CD4-positive, alpha-beta T cell (primary cell): ENCODE results near the gene SMIM1. TPM values are rescaled to one million over a fixed set of nuclear protein-coding genes. Genes with fewer than 3 reads are reported as not detected.
"Not testable (repeated sequence)": the region's sequence is repeated elsewhere in the genome, so short reads cannot be mapped to it uniquely, and the experiment has no call there.

Experiments used
- ATAC-seq: fragments of 200-7000 bp; cut with Tn5 transposase; one replicate; pipeline ENCODE4 v1.10.0; 2022; ENCODE audit warnings: mild to moderate bottlenecking; ENCODE audit not compliant: poor library complexity
- CTCF ChIA-PET: fragments of 350-600 bp; sonication (Branson Sonifier 250); formaldehyde crosslinking; loops from one replicate; lab custom pipeline; 2021; ENCODE audit warnings: antibody characterized with exemption, inconsistent platforms; lab: Charles Lee
- POLR2A ChIA-PET: fragments of 350-600 bp; sonication (Branson Sonifier 250); formaldehyde crosslinking; loops from one replicate; lab custom pipeline; 2021; ENCODE audit warnings: antibody characterized with exemption, inconsistent platforms; lab: Charles Lee
- DNase-seq, 14 experiments: peaks; one replicate each; pipeline ENCODE4 v3.0.0-alpha.2; 2013 to 2020; ENCODE audit warnings: mixed read lengths in 2 of 14
- H3K27ac ChIP-seq, 2 donors: one replicate each; pipeline versions ENCODE4 v1.5.1 to v1.7.0; 2013; ENCODE audit warnings: low read length in 2 of 2, low read depth in 1 of 2, mild to moderate bottlenecking in 1 of 2
- H3K27me3 ChIP-seq, 2 experiments: 1 replicate in 1 of 2; 2 replicates in 1 of 2; pipeline versions ENCODE4 v1.6.1 to v1.7.0; 2013; ENCODE audit warnings: low read length in 2 of 2, control low read depth in 1 of 2, mild to moderate bottlenecking in 1 of 2, moderate library complexity in 1 of 2; ENCODE audit not compliant: insufficient read depth in 2 of 2, control insufficient read depth in 1 of 2
- H3K36me3 ChIP-seq: one replicate; pipeline ENCODE4 v1.6.1; 2013; ENCODE audit warnings: low read length, control low read depth; ENCODE audit not compliant: insufficient read depth
- H3K4me1 ChIP-seq: one replicate; pipeline ENCODE4 v1.6.1; 2013; ENCODE audit warnings: low read length, control low read depth; ENCODE audit not compliant: insufficient read depth
- H3K4me3 ChIP-seq: one replicate; pipeline ENCODE4 v1.5.1; 2013; ENCODE audit warnings: mild to moderate bottlenecking, low read length, moderate library complexity
- H3K9me3 ChIP-seq, 2 experiments: 1 replicate in 1 of 2; 2 replicates in 1 of 2; pipeline versions ENCODE4 v1.6.1 to v1.7.0; 2013; ENCODE audit warnings: low read length in 2 of 2, mild to moderate bottlenecking in 2 of 2, control low read depth in 1 of 2, moderate library complexity in 1 of 2; ENCODE audit not compliant: control insufficient read depth in 1 of 2, insufficient read depth in 1 of 2
- H3K27ac Mint-ChIP-seq: one replicate; pipeline ENCODE4 v1.8.0; 2020; ENCODE audit warnings: mixed read lengths
- H3K27me3 Mint-ChIP-seq: one replicate; pipeline ENCODE4 v1.8.0; 2021; ENCODE audit warnings: mixed read lengths
- H3K36me3 Mint-ChIP-seq: one replicate; pipeline ENCODE4 v1.8.0; 2021; ENCODE audit warnings: low read depth, mixed read lengths
- H3K4me1 Mint-ChIP-seq: one replicate; pipeline ENCODE4 v1.8.0; 2021; ENCODE audit warnings: low read depth, mixed read lengths
- H3K4me3 Mint-ChIP-seq: one replicate; pipeline ENCODE4 v1.8.0; 2020; ENCODE audit warnings: mild to moderate bottlenecking, mixed read lengths
- H3K9me3 Mint-ChIP-seq: one replicate; pipeline ENCODE4 v1.8.0; 2020; ENCODE audit warnings: mixed read lengths
- CTCF ChIP-seq: fragments of 200-600 bp; IDR thresholded peaks from one replicate; pipeline ENCODE4 v1.8.0; 2022; ENCODE audit warnings: antibody characterized with exemption, mild to moderate bottlenecking
- intact Hi-C, 2 experiments: fragments of 100-400 bp; cut with DNase I in 1 of 2; cut with micrococcal nuclease in 1 of 2; formaldehyde crosslinking; loops; one replicate each; pipeline versions ENCODE4 v1.15.1 to v1.9.0; 2023 to 2025; cut with DNase I, micrococcal nuclease
- total RNA-seq, 174 experiments: library from RNA in 2 of 174; stranded (reverse) in 2 of 174; gene quantifications; one replicate each; pipeline ENCODE4 v1.2.3 and lab custom pipeline; 2021 to 2026

SMIM1 gene
- total RNA-seq, 2 experiments from 2014 or later, result 1.8 to 2.6 TPM

DNA sequence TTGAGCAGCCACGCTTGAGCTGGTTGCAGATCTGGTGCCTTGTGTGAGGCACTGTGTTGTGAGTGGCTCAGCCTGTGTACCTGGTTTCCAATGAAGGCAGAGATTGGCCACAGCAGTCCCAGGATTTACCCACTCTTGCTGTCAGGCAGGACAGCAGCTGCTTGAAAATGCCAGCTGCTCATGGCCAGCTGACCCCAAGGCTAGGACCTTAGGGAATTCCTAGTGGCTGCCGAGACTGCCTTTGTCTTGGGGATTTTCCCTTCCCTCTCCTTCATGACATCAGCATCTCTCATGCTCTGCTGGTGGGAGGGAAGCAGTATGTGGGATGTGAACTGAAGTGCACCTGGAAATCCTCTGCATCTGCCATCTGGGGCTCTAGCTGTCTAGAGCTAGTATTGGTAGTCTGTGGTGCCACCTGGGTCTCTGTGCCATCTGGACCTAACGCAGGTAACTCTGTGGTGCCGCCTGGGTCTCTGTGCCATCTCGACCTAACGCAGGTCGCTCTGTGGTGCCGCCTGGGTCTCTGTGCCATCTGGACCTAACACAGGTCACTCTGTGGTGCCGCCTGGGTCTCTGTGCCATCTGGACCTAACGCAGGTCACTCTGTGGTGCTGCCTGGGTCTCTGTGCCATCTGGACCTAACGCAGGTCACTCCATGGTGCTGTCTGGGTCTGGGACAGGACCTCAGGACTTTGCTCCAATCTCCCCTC is 27.6 kb downstream of the SMIM1 start:
- peaks cover 24% of the 10 kb centered on the region for H3K4me1 Mint-ChIP-seq
- Histone ChIP-seq H3K27me3 (peaks cover 4 to 15% of the 10 kb centered on the region in 2 experiments), H3K9me3 (no peaks in the 10 kb centered on the region), H3K4me3 (no peak overlapping the region), H3K27ac (no peak overlapping the region), H3K4me1 (peaks cover 19% of the 10 kb centered on the region), H3K36me3 (no peaks in the 10 kb centered on the region)
- no peak for ATAC-seq
- peak overlapping the region; percentile 51 for H3K4me3 Mint-ChIP-seq
- peaks cover 54% of the 10 kb centered on the region for H3K27me3 Mint-ChIP-seq
- peaks cover 6% of the 10 kb centered on the region for H3K36me3 Mint-ChIP-seq
- CTCF ChIA-PET, result interaction anchor here (1.8 kb wide), 1 partner anchor 24 kb away, joined by 3 read pairs; no protein-coding TSS in a partner anchor
- TF ChIP-seq CTCF, result no peak
- intact Hi-C loops, result loop anchor here in 1 of 2 experiments (5.0 kb wide), 1 partner anchor 348 kb away; the partner anchor contains the start of gene ARHGEF16
- POLR2A ChIA-PET, result no interaction called here
- no peaks in the 10 kb centered on the region for H3K9me3 Mint-ChIP-seq
- H3K27ac Mint-ChIP-seq, result no peak overlapping the region
- no peak for DNase-seq

DNA sequence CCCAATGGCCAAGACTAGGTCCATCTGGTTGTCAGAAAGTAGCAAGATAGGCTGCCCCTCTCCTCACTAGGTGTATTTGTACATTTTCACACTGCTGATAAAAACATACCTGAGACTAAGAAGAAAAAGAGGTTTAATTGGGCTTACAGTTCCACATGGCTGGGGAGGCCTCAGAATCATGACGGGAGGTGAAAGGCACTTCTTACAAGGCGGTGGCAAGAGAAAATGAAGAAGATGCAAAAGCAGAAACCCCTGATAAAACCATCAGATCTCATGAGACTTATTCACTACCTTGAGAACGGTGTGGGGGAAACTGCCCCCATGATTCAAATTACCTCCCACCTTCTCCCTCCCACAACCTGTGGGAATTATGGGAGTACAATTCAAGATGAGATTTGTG is 28.2 kb downstream of the SMIM1 start:
- Histone ChIP-seq H3K4me1 (peaks cover 13% of the 10 kb centered on the region), H3K27me3 (peaks cover 4 to 15% of the 10 kb centered on the region in 2 experiments)
- H3K36me3 ChIP-seq, H3K27ac Mint-ChIP-seq, H3K27ac ChIP-seq, H3K4me3 ChIP-seq, H3K4me3 Mint-ChIP-seq, ATAC-seq, DNase-seq, H3K9me3 Mint-ChIP-seq, H3K9me3 ChIP-seq, POLR2A ChIA-PET, H3K36me3 Mint-ChIP-seq: not testable (repeated sequence)
- intact Hi-C loops, result loop anchor here in 1 of 2 experiments (5.0 kb wide), 1 partner anchor 348 kb away; the partner anchor contains the start of gene ARHGEF16
- CTCF ChIA-PET, result interaction anchor here (1.8 to 2.3 kb wide), 2 partner anchors 25 to 348 kb away, joined by 3 to 12 read pairs; no protein-coding TSS in a partner anchor
- Mint-ChIP-seq H3K4me1 (peaks cover 19% of the 10 kb centered on the region), H3K27me3 (peaks cover 54% of the 10 kb centered on the region)

DNA sequence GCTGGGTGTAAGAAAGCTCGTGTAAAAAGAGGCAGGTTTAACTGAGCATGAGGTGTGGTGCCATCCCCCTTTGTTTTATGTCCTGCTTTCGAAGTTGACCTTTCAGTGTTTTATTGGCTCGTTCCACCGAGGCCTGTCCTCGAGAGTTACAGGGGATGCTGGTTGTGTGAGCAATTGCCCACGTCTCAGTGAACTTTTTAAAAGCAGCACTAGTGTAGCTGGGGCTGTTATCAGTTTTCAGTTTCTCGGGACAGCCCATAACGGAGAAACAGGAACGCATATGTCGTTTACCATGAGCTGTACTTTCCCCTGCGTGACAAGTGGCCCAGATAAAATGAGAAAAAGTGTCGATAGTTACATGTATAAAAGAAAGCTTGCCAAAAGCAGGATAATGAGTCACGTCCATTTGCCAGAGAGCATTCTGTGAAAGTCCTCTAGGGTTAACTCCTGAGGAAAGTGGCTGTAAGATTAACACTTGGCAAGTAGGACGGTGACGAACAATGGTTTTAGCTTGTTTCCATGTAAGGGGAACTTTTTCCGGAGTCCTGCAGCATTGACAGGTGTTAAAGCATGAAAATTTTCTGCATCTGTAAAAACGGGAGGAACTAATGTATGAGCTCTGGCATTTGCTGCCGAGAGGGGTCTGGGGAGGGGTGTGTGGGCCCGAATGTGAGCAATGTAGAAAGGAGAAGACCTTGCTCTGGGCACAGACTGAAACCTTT is 31.5 kb downstream of the SMIM1 start:
- POLR2A ChIA-PET, result interaction anchor here (0.6 kb wide), 1 partner anchor 36 kb away, joined by 3 read pairs; no protein-coding TSS in a partner anchor

DNA sequence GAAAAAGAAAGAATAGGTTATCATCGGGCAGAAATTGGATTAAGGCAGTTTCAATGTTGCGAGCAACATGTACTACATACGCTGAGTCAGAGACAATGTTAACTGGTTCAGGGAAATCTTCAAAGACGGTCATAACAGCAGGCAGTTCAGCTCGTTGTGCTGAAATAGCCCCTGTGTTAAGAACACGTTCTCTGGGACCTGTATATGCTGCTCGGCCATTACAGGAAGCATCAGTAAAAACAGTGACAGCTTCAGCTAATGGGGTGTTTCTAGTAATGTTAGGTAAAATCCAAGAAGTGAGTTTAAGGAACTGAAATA is 32.0 kb downstream of the SMIM1 start:
- H3K4me3 Mint-ChIP-seq, H3K36me3 ChIP-seq, DNase-seq, H3K36me3 Mint-ChIP-seq, H3K4me1 Mint-ChIP-seq, H3K9me3 Mint-ChIP-seq, H3K4me1 ChIP-seq, H3K27ac ChIP-seq, H3K4me3 ChIP-seq, H3K27ac Mint-ChIP-seq, H3K9me3 ChIP-seq, ATAC-seq: not testable (repeated sequence)
- POLR2A ChIA-PET, result interaction anchor here (0.6 kb wide), 1 partner anchor 37 kb away, joined by 3 read pairs; no protein-coding TSS in a partner anchor
- peaks cover 7 to 15% of the 10 kb centered on the region in 2 experiments for H3K27me3 ChIP-seq
- intact Hi-C loops, result loop anchor here in 1 of 2 experiments (5.0 kb wide), 1 partner anchor 352 kb away; the partner anchor contains the start of gene ARHGEF16
- CTCF ChIA-PET, result interaction anchor here (1.1 kb wide), 1 partner anchor 29 kb away, joined by 3 read pairs; no protein-coding TSS in a partner anchor
- H3K27me3 Mint-ChIP-seq, result peaks cover 50% of the 10 kb centered on the region

More for the DNA sequence above, 31.5 kb downstream of the SMIM1 start:
- intact Hi-C loops, result loop anchor here (2.0 to 5.0 kb wide), 2 partner anchors 351 to 352 kb away; partner anchors contain the start of gene ARHGEF16 (in 1 of the 2)
- Histone ChIP-seq H3K4me3 (no peak overlapping the region), H3K4me1 (peaks cover 3% of the 10 kb centered on the region), H3K27me3 (peaks cover 7 to 15% of the 10 kb centered on the region in 2 experiments), H3K9me3 (no peaks in the 10 kb centered on the region), H3K36me3 (no peaks in the 10 kb centered on the region), H3K27ac (no peak overlapping the region)
- DNase-seq (no peak), ATAC-seq (no peak)
- H3K9me3 Mint-ChIP-seq, result no peaks in the 10 kb centered on the region
- no peak overlapping the region for H3K4me3 Mint-ChIP-seq
- no peaks in the 10 kb centered on the region for H3K36me3 Mint-ChIP-seq
- H3K4me1 Mint-ChIP-seq, result peaks cover 7% of the 10 kb centered on the region
- TF ChIP-seq CTCF, result no peak
- H3K27ac Mint-ChIP-seq, result no peak overlapping the region
- peaks cover 50% of the 10 kb centered on the region for H3K27me3 Mint-ChIP-seq
- CTCF ChIA-PET, result interaction anchor here (1.1 kb wide), 1 partner anchor 28 kb away, joined by 3 read pairs; no protein-coding TSS in a partner anchor
